Activated naive CD4-positive, alpha-beta T cell treated with anti-CD3 and anti-CD28 coated beads, Interleukin-2, amount 50 U/mL, for 72 hours (primary cell): Measurements from ENCODE around the gene CXXC5. TPM values are rescaled to one million over a fixed set of nuclear protein-coding genes. Genes with fewer than 3 reads are reported as not detected.
A peak's percentile ranks its signal among the peaks of the same experiment; 100 is the strongest.

Experiments
- ATAC-seq, 2 donors: fragments of 150-1000 bp; cut with Tn5 transposase; 2 replicates each; pipeline ENCODE4 v1.10.0; 2021; ENCODE audit warnings: mild to moderate bottlenecking in 2 of 2, moderate library complexity in 2 of 2
- DNase-seq, 2 donors: peaks; one replicate each; pipeline ENCODE4 v3.0.0; 2021 to 2022; ENCODE audit warnings: low spot score in 2 of 2
- H3K27ac Mint-ChIP-seq, 2 donors: one replicate each; pipeline ENCODE4 v1.8.0; 2022; ENCODE audit warnings: mild to moderate bottlenecking in 2 of 2, mixed read lengths in 2 of 2
- H3K36me3 Mint-ChIP-seq, 2 donors: one replicate each; pipeline ENCODE4 v1.8.0; 2022; ENCODE audit warnings: mixed read lengths in 2 of 2
- H3K9me3 Mint-ChIP-seq, 2 donors: one replicate each; pipeline ENCODE4 v1.8.0; 2022; ENCODE audit warnings: mixed read lengths in 2 of 2
- total RNA-seq, 2 donors: library from RNA; stranded (reverse); gene quantifications; one replicate each; pipeline ENCODE4 v1.2.3, GENCODE V29; 2022

CXXC5 gene
- total RNA-seq, 2 donors from 2014 or later, result 1.8 to 3.5 TPM

DNA sequence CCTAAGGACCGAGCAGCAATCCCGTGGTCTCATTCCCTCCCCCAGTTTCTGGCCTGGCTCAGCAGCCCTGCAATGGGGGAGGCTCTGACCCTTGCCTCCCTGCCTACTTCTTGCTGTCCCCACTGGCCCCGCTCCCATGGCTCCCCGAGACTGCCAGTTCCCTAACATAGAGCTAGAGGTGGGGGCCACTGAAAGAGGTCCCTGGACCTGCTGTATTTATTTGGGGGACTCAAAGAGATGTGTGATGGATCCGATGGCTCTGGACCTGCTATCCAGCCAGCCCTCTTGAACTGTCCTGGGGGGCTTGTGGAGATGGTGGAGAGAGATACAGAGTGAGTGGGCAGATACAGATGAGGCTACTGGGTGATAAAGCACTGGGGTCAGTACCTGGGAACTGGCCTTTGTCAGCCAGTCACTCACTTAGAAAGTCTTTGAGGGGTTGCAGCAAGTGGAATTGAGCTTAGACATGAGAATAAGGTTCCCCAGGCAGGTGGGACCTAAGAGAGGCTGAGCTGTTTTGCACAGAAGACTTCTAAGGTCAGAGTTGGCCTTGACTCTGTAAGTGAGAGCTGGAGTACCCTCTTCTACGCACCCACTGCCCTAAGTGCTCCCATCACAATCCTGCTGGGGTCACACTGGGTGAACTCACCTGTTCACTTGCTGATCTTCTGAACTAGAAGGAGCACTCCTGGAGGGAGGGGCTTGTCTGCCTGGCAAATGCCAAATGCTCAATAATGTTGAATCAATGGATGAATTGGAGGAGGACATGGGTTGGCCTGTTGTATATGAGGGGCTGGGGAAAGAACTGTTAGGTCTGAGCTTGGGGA lies 42.9 kb downstream of the CXXC5 start:
- Mint-ChIP-seq H3K9me3 (no peaks in the 10 kb centered on the region), H3K27ac (no peak overlapping the region), H3K36me3 (no peaks in the 10 kb centered on the region)
- DNase-seq (no peak), ATAC-seq (no peak)

DNA sequence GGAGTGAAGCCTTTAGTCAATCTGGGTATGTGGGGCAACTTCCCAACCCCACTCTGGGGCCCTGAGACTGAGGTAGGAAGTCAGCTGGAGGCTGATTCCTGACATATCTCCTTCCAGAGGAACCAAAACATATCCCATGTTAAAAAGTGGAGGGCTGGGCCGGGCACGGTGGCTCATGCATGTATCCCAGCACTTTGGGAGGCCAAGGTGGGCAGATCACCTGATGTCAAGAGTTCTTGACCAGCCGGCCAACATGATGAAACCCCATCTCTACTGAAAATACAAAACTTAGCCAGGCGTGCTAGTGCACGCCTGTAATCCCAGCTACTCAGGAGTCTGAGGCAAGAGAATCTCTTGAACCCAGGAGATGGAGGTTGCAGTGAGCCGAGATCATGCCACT lies 44.0 kb downstream of the CXXC5 start:
- no peaks in the 10 kb centered on the region for H3K36me3 Mint-ChIP-seq
- no peak overlapping the region for H3K27ac Mint-ChIP-seq
- ATAC-seq, result no peak
- no peak for DNase-seq
- H3K9me3 Mint-ChIP-seq, result no peaks in the 10 kb centered on the region

DNA sequence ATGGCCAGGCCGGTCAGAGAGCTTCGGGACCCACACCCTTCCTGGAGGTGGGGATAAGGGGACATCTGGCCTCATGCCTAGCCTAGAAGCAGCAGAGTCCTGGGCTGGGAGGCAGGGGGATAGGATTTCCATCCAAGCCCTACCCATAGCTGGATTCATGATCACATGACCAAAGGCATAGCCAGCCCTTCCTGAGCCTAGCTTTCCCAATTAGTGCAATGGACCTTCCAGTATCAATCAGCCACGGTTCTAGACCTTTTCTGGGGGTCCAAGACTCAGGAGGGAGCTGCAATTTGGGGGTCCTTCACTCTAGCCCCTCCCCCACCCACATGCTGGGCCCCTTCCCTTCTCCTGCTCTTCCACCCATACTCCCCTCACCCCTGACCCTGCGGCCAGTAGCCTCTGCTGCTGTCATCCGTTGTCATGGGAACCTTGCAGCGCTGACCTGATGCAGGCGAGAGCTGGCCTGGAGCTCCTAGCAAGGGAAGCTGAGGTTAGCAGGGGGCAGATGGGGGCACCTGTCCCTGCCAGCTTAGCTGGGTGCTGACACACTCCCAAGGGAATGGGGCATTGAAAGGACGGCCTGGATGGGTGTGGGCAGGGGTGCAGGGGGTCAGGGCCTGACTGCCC lies 44.6 kb downstream of the CXXC5 start:
- H3K9me3 Mint-ChIP-seq, result no peaks in the 10 kb centered on the region
- ATAC-seq (no peak), DNase-seq (no peak)
- no peaks in the 10 kb centered on the region for H3K36me3 Mint-ChIP-seq
- H3K27ac Mint-ChIP-seq, result no peak overlapping the region

DNA sequence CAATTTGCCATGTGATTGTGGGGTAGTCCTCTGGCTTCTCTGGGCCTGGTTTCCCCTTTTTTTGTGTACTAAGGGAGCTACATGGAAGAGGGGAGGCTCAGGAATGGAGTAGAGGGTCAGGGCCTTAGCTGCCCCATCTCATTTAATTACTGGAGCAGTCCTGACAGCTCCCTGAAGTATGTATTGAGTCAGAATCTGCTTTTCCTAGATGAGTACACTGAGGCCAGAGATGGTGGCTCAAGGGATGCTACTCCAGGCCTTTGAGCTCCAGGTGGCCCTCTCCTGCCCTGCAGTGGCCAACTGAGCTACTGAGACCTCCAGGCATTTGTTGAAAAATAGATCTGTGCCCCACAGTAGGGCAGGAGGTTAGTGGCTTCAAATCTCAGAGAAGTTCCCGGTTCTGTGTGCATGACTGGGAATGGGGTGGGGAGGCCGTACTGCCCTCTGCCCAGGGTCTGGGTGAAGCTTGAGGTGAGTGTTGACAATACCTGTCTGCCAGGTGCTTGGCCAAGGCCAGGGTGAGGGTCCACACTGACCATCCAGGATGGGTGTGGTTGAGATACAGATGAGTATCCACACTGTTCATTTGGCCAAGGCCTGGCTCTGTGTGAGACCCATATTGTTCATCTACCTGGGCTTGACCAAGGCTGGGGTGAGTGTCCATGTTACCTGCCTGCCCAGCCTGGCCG lies 45.7 kb downstream of the CXXC5 start:
- no peak for ATAC-seq
- no peak for DNase-seq
- no peaks in the 10 kb centered on the region for H3K36me3 Mint-ChIP-seq
- no peak overlapping the region for H3K27ac Mint-ChIP-seq
- H3K9me3 Mint-ChIP-seq, result no peaks in the 10 kb centered on the region

DNA sequence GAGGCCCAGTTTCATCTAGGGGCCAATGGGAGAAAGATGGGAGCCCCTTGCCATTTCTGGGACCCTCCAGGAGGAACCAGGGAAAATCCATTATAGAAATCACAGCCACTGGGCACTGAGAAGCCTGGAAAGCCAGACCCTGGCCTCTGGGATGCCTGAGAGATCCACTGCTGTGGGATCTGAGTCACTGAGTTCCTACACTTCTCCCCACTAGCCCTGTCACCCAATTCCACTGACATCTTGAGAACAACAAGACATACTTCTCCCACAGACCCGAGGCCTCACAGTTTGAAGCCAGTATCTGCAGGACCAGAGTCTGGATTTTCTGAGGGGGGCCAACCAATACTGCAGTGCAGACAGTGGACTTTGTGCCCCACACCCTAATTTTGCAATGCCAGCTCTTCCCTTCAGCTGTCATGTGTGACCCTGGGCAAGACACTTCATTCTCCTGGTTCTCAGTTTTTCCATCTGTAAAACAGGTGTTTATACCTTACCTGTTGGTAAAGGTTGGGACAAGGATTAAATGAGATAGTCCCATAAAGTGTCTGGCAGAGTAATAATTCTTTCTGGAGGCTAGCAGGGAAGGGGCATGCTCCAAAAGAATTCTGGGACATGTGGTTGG lies 46.5 kb downstream of the CXXC5 start:
- ATAC-seq, result no peak

DNA sequence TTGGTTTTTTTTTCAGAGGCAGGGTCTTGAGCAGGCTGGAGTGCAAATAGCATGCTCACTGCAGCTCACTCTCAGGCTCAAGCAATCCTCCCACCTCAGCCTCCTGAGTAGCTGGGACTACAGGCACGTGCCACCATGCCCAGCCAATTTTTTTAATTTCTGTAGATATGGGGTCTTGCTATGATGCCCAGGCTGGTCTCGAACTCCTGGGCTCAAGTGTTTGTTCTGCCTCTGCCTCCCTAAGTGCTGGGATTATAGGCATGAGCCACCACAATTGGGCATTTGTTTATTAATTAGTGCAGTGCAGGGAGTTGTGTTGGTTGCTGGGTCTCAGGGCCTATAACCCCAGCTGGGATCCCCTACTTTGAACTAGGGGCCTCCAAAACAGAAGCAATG lies 47.0 kb downstream of the CXXC5 start:
- Mint-ChIP-seq H3K36me3 (no peaks in the 10 kb centered on the region), H3K27ac (no peak overlapping the region), H3K9me3 (no peaks in the 10 kb centered on the region)
- no peak for DNase-seq
- no peak for ATAC-seq

More for the DNA sequence above, 46.5 kb downstream of the CXXC5 start:
- Mint-ChIP-seq H3K36me3 (no peaks in the 10 kb centered on the region), H3K27ac (peak overlapping the region in 1 of 2 donors; percentile 13), H3K9me3 (no peaks in the 10 kb centered on the region)
- no peak for DNase-seq

DNA sequence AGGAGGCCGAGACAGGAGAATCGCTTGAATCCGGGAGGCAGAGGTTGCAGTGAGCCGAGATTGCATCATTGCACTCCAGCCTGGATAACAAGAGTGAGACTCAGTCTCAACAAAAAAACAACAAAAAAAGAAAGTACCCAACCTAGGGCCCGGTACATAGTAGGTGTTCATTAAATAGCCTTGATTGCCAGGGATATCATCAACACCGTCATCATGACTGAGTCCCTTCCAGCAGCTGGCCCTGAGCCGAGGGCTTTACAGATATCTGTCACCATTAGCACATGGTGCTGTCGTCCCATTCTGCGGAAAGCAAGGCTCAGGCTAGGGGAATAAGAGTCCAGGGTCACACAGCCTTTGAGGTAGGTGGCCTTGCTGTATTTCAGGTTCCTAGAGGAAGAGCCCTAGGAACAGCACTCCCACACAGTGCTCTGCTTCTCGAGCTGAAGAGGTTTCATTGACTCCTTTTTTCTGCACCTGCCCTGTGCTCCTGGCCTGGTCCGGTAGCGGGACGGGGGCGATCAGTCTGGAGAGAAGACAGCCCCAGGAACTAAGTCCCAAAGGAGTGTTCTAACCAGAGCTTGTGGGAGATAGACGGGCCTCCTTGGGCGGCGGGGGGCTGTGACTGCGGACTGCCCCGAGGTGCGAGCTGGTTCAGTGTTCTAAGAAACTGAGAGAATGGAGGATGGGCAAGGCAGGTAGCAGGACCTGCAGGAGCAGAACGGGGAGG lies 48.2 kb downstream of the CXXC5 start:
- no peaks in the 10 kb centered on the region for H3K36me3 Mint-ChIP-seq
- H3K27ac Mint-ChIP-seq, result peak overlapping the region in 1 of 2 donors; percentile 95
- no peaks in the 10 kb centered on the region for H3K9me3 Mint-ChIP-seq
- ATAC-seq (no peak), DNase-seq (no peak)

DNA sequence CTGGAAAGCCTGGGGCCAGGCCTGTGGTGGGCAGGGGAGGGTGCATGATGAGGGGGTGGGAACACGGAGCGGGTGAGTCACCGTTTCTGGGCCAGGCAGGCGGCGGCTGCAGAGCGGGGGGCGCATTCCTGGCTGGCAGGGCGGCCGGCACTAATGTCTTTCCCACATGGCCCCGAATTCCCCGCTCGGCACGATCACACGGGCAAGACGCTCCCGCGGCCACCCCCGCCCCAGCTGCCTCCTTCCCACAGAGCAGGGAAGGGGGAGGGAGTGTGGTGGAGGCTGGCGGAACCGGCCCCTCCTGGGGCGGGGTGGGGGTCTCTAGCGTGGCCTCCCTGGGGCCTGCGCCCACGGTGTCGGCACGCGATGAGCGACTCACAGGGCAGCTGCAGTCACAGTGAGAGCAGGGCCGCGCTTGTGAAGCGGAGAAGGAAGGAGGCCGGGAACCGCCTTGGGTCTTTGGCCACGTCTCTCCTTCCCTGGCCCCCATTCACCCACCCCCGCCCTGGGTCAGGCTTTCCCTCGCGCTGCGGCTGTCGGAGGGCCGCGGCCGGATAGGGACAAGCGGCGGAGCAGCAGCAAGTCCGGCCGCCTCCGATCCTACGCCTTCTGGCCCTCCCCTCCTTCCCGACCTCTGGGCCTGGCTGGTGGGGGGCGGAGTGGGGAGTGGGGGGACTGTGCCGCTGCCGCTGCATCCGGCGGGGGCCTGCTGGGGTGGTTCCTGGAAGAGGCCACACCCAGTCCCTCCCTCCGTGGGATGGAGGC lies 48.9 kb downstream of the CXXC5 start:
- peak; percentile 43 to 62 for ATAC-seq
- no peak overlapping the region for H3K27ac Mint-ChIP-seq
- DNase-seq, result no peak
- H3K9me3 Mint-ChIP-seq, result no peaks in the 10 kb centered on the region
- no peaks in the 10 kb centered on the region for H3K36me3 Mint-ChIP-seq

DNA sequence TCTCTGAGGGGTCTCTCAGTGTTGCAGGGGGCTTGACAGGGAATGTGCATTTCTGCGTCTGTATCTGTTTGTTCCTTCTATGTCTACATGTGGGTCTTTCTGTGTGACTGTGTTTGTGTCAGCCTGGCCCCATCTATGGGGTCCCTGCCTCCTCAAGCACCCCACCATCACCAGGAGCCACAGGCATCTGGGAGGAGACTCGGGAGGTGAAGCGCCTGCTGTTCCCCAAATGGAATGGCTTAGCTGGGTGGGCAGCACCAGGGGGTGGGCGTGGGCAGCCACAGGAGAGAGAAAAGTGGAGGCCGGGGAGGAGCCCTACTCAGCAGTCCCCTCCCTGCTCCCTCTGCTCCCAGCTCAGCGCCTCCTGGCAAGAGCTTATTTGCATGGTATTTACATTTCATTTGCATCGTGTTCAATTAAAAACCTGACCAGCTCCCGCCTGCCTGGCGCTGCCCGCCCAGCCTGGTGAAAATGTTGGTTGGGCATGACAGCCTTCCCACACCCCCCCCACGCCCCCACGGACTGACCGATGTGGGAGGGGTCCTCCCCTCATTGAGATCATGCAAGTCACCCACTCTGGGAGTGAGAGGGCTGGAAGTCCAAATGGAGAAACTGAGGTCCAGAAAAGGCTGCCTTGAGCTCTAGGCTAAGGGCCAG lies 50.5 kb downstream of the CXXC5 start:
- no peaks in the 10 kb centered on the region for H3K36me3 Mint-ChIP-seq
- H3K27ac Mint-ChIP-seq, result no peak overlapping the region
- DNase-seq, result no peak
- H3K9me3 Mint-ChIP-seq, result no peaks in the 10 kb centered on the region
- ATAC-seq, result no peak

DNA sequence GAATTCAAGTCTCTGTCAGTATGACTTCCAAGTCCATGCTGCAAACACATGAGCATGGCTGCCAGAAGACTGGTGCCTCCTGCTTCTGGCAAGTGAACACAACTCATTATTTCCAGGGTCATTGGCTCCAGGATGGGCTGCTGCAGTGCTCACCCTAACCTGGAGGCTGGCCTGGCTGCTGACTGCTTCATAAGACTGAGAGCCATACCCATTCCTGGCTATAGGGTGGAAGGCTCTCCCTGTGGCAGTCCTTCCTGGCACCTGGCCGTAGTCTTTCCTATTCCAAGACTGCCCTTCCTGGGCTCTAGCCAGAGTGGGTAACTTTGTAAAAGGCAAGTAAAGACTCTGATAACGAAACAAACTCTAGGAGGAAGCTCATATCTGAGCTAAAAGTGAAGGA lies 51.2 kb downstream of the CXXC5 start:
- DNase-seq, result no peak
- ATAC-seq, result no peak
- H3K36me3 Mint-ChIP-seq, result no peaks in the 10 kb centered on the region
- no peaks in the 10 kb centered on the region for H3K9me3 Mint-ChIP-seq
- H3K27ac Mint-ChIP-seq, result no peak overlapping the region

DNA sequence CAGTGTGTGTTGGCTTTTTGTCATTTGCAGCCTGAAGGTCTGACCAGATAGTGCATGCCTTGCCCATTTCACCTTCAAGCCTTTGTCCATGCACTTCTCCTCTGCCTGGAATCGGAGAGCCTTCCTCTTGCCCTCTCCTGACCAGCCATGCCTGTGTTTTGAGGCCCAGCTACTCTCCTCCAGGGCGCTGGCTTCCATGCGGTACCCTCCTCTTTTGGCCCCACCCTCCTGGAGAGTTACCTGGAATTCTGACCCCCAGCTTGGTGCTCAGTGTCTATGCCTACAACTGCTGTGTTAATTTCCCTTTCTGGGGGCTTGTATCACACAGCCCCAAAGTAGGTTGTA lies 52.5 kb downstream of the CXXC5 start:
- DNase-seq (no peak), ATAC-seq (no peak)
- Mint-ChIP-seq H3K27ac (no peak overlapping the region), H3K36me3 (no peaks in the 10 kb centered on the region), H3K9me3 (no peaks in the 10 kb centered on the region)

DNA sequence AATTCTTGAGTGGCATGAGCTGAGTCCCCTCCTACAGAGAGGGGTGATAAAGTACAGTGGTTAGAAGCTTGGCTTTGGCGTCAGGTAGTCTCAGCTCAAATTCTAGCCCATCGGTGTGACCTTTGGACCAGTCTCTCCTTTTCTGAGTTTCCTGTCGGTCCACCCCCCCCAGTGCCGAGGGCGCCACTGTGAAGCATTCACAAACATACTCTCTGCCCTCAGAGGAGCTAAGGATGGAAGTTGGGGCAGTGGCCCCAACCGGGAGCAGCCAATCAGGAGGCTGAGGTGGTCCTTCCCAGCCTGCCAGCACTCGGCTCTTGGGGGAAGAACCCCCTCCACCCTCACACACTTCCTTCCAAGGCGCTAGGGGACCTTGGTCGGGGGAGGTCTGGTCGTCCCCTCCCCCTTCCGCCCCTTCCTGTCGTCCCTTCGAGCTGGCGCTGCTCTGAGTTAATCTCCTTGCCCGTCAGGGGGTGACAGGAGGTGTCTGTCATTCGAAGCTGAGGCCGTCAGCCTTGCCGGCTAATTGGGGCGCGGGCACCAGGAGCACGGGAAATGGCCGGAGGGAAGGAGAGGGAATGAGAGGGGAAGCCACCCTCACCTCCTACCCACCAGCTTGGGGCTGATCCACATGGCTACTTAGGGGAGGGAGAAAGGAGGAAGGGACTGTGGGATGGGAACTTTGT lies 53.0 kb downstream of the CXXC5 start:
- no peaks in the 10 kb centered on the region for H3K9me3 Mint-ChIP-seq
- no peaks in the 10 kb centered on the region for H3K36me3 Mint-ChIP-seq
- H3K27ac Mint-ChIP-seq, result no peak overlapping the region
- ATAC-seq (no peak), DNase-seq (no peak)

DNA sequence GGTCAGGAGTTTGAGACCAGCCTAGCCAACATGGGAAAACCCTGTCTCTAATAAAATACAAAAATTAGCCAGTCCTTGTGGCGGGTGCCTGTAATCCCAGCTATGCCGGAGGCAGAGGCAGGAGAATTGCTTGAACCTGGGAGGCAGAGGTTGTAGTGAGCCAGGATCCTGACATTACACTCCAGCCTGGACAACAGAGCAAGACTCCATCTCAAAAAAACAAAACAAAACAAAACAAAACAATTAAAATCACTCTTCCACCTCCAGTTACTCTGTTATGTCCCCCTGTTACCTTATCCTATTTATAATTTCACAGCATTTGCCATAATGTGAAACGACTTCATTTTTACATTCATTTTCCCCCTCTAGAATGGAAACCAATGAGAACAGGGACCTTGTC lies 54.4 kb downstream of the CXXC5 start:
- Mint-ChIP-seq H3K36me3 (no peaks in the 10 kb centered on the region), H3K9me3 (no peaks in the 10 kb centered on the region), H3K27ac (no peak overlapping the region)
- no peak for ATAC-seq
- DNase-seq, result no peak

DNA sequence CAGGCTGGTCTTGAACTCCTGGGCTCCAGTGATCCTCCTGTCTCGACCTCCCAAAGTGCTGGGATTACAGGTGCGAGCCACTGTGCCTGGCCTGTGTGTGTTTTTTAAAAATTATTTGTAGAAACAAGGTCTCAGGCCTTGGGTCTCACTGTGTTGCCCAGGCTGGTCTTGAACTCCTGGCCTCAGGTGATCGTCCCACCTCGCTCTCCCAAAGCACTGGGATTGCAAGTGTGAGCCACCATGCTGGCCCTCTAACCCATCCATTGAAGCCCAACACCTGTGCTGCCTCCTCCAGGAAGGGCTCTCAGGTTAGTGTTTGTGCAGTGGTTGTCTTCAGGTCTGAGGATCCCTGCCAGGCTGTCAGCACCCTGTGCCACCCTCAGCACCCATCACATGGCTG lies 56.6 kb downstream of the CXXC5 start:
- Mint-ChIP-seq H3K36me3 (no peaks in the 10 kb centered on the region), H3K27ac (no peak overlapping the region), H3K9me3 (no peaks in the 10 kb centered on the region)

DNA sequence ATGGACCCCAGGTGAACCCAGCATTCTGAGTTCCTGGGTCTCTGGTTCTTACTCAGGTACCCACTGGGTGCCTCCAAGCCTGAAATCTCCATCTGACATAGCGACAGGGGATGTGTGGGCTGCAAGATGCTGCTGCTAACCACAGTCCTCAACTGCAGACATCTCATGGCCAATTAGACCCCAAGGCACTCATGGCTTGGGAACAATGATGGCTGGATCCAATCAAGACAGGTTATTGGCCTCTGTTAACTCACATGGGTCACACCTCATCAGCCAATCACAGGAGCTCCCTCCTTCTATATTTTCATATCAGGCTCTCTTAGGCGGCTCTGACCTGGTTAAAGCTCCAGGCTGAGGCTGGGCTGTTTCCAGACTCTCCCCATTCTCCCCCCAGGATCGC lies 57.0 kb downstream of the CXXC5 start:
- Mint-ChIP-seq H3K27ac (no peak overlapping the region), H3K9me3 (no peaks in the 10 kb centered on the region), H3K36me3 (no peaks in the 10 kb centered on the region)
- ATAC-seq (peak; percentile 16 to 32), DNase-seq (no peak)

More for the DNA sequence above, 56.6 kb downstream of the CXXC5 start:
- no peak for DNase-seq
- no peak for ATAC-seq
